ENCODE results near the gene MIDN.

MIDN gene

GRCh38 chr19:1281569-1282287 is 33.3 kb downstream of the MIDN start:
- in situ Hi-C loops (cut with HindIII; ENCODE audit: low pct_ligation_motif_present, low sequenced_read_pairs), result loop anchor here (5.0 to 10.0 kb wide), 3 partner anchors 93 to 191 kb away; no protein-coding TSS in a partner anchor
- Histone ChIP-seq H3K27me3 (replicated peaks) (peaks cover 26% of the 10 kb centered on the region), H3K36me3 (replicated peaks) (peaks cover 6% of the 10 kb centered on the region), H3K27ac (no peak overlapping the region), H3K4me3 (ENCODE audit: low read depth, low read length) (no peak overlapping the region)
- TF ChIP-seq CTCF (IDR thresholded peaks at IDR 0.05; ENCODE audit: low read depth, low read length, missing control alignments), result no peak
- no peak for DNase-seq

- no peak for DNase-seq
- TF ChIP-seq CTCF (IDR thresholded peaks at IDR 0.05; ENCODE audit: low read depth, low read length, missing control alignments), result no peak
- H3K4me3 ChIP-seq (ENCODE audit: low read depth, low read length), result no peak overlapping the region
- no peak overlapping the region for H3K27ac ChIP-seq
- in situ Hi-C loops (cut with HindIII; ENCODE audit: low pct_ligation_motif_present, low sequenced_read_pairs), result loop anchor here (5.0 to 10.0 kb wide), 3 partner anchors 92 to 190 kb away; no protein-coding TSS in a partner anchor
- peaks cover 36% of the 10 kb centered on the region for H3K27me3 ChIP-seq (replicated peaks)
- peaks cover 6% of the 10 kb centered on the region for H3K36me3 ChIP-seq (replicated peaks)
These were observed 34.3 kb downstream of the MIDN start for GRCh38 chr19:1282588-1283206.

- H3K36me3 ChIP-seq (replicated peaks), result peaks cover 6% of the 10 kb centered on the region
- peaks cover 43% of the 10 kb centered on the region for H3K27me3 ChIP-seq (replicated peaks)
- in situ Hi-C loops (cut with HindIII; ENCODE audit: low pct_ligation_motif_present, low sequenced_read_pairs), result loop anchor here (5.0 to 10.0 kb wide), 3 partner anchors 91 to 189 kb away; no protein-coding TSS in a partner anchor
- H3K27ac ChIP-seq, result no peak overlapping the region
- TF ChIP-seq CTCF (IDR thresholded peaks at IDR 0.05; ENCODE audit: low read depth, low read length, missing control alignments), result no peak
- H3K4me3 ChIP-seq (ENCODE audit: low read depth, low read length), result no peak overlapping the region
- no peak for DNase-seq
These were observed 35.0 kb downstream of the MIDN start for GRCh38 chr19:1283207-1283916.

GRCh38 chr19:1283917-1284292 is 35.5 kb downstream of the MIDN start:
- in situ Hi-C loops (cut with HindIII; ENCODE audit: low pct_ligation_motif_present, low sequenced_read_pairs), result loop anchor here (5.0 to 10.0 kb wide), 3 partner anchors 91 to 188 kb away; no protein-coding TSS in a partner anchor
- H3K4me3 ChIP-seq (ENCODE audit: low read depth, low read length), result no peak overlapping the region
- H3K27me3 ChIP-seq (replicated peaks), result peaks cover 45% of the 10 kb centered on the region
- TF ChIP-seq CTCF (IDR thresholded peaks at IDR 0.05; ENCODE audit: low read depth, low read length, missing control alignments), result no peak
- peaks cover 6% of the 10 kb centered on the region for H3K36me3 ChIP-seq (replicated peaks)
- DNase-seq, result no peak
- H3K27ac ChIP-seq, result no peak overlapping the region

GRCh38 chr19:1284293-1284978 is 36.1 kb downstream of the MIDN start:
- no peak overlapping the region for H3K27ac ChIP-seq
- no peak overlapping the region for H3K4me3 ChIP-seq (ENCODE audit: low read depth, low read length)
- in situ Hi-C loops (cut with HindIII; ENCODE audit: low pct_ligation_motif_present, low sequenced_read_pairs), result loop anchor here (5.0 to 10.0 kb wide), 3 partner anchors 90 to 188 kb away; no protein-coding TSS in a partner anchor
- H3K36me3 ChIP-seq (replicated peaks), result peaks cover under 1% of the 10 kb centered on the region
- DNase-seq, result no peak
- no peak for TF ChIP-seq CTCF (IDR thresholded peaks at IDR 0.05; ENCODE audit: low read depth, low read length, missing control alignments)
- peaks cover 50% of the 10 kb centered on the region for H3K27me3 ChIP-seq (replicated peaks)

Data from brain microvascular endothelial cell (primary cell).